PC-3 (cell line): Measurements from ENCODE around the gene THBS4. TPM values are rescaled to one million over a fixed set of nuclear protein-coding genes. Genes with fewer than 3 reads are reported as not detected.

Experiments
- ATAC-seq: fragments of 200-7000 bp; cut with Tn5 transposase; 2 replicates; pipeline ENCODE4 v1.9.1; 2020; ENCODE audit warnings: mild to moderate bottlenecking, moderate library complexity
- BruUV-seq: library from RNA; stranded (reverse); fragments of 400-500 nt; replicated peaks from 2 replicates; lab custom pipeline; 2021; lab: Mats Ljungman, UMichigan
- CTCF ChIA-PET: fragments of 300-600 bp; sonication (Branson Sonifier 250); formaldehyde crosslinking; loops from one replicate; lab custom pipeline; 2022; ENCODE audit warnings: antibody characterized with exemption; lab: Charles Lee
- POLR2A ChIA-PET: fragments of 300-600 bp; sonication (Branson Sonifier 250); formaldehyde crosslinking; loops from one replicate; lab custom pipeline; 2022; ENCODE audit warnings: antibody characterized with exemption; ENCODE audit not compliant: unreplicated experiment; lab: Charles Lee
- DNase-seq: peaks from one replicate; pipeline ENCODE4 v3.0.0-alpha.2; 2015
- H2AFZ ChIP-seq: fragments of 300-600 bp; sonication (generic); 2 replicates; pipeline ENCODE4 v1.6.0; 2016; ENCODE audit warnings: antibody characterized with exemption, low read length
- H3F3A ChIP-seq: fragments of 300-600 bp; sonication (generic); one replicate; pipeline ENCODE4 v1.6.0; 2017; ENCODE audit warnings: antibody characterized with exemption, low read length, control low read depth, mild to moderate bottlenecking; ENCODE audit not compliant: unreplicated experiment
- H3K27ac ChIP-seq: fragments of 300-600 bp; sonication (generic); 2 replicates; pipeline ENCODE4 v1.5.1; 2016; ENCODE audit warnings: mild to moderate bottlenecking, low read length
- H3K27me3 ChIP-seq: fragments of 300-600 bp; sonication (generic); 2 replicates; pipeline ENCODE4 v1.6.1; 2016; ENCODE audit warnings: low read length, mixed read lengths
- H3K36me3 ChIP-seq: fragments of 300-600 bp; sonication (generic); 2 replicates; pipeline ENCODE4 v1.6.1; 2016; ENCODE audit warnings: low read depth, mixed run types, low read length, mixed read lengths
- H3K4me1 ChIP-seq: fragments of 300-600 bp; sonication (generic); 2 replicates; pipeline ENCODE4 v1.5.1; 2016; ENCODE audit warnings: low read length; ENCODE audit not compliant: insufficient read depth
- H3K4me2 ChIP-seq: fragments of 300-600 bp; sonication (generic); 2 replicates; pipeline ENCODE4 v1.6.0; 2016; ENCODE audit warnings: low read length
- H3K4me3 ChIP-seq: fragments of 300-600 bp; sonication (generic); 2 replicates; pipeline ENCODE4 v1.5.1; 2016; ENCODE audit warnings: mild to moderate bottlenecking, low read length, mixed read lengths
- H3K79me2 ChIP-seq: fragments of 300-600 bp; sonication (generic); 2 replicates; pipeline ENCODE4 v1.6.1; 2017; ENCODE audit warnings: low read length, mixed read lengths
- H3K9ac ChIP-seq: fragments of 300-600 bp; sonication (generic); 2 replicates; pipeline ENCODE4 v1.6.0; 2016; ENCODE audit warnings: mild to moderate bottlenecking, low read length
- H3K9me2 ChIP-seq: fragments of 300-600 bp; sonication (generic); replicated peaks from 2 replicates; pipeline ENCODE4 v1.6.1; 2016; ENCODE audit warnings: mixed run types, low read length, mixed read lengths
- H3K9me3 ChIP-seq: fragments of 300-600 bp; sonication (generic); 2 replicates; pipeline ENCODE4 v1.6.1; 2016; ENCODE audit warnings: low read length, mixed read lengths
- H4K20me1 ChIP-seq: fragments of 300-600 bp; sonication (generic); 2 replicates; pipeline ENCODE4 v1.6.1; 2016; ENCODE audit warnings: low read length, mixed read lengths
- CTCF ChIP-seq: fragments of 300-600 bp; sonication (generic); conservative IDR thresholded peaks from 2 replicates; pipeline ENCODE4 v1.5.1; 2017; ENCODE audit warnings: antibody characterized with exemption, low read depth, mild to moderate bottlenecking, low read length
- EZH2 ChIP-seq: fragments of 300-600 bp; sonication (generic); IDR thresholded peaks from one replicate; pipeline ENCODE4 v1.6.1; 2017; ENCODE audit warnings: antibody characterized with exemption, mild to moderate bottlenecking, low read length; ENCODE audit not compliant: unreplicated experiment
- EZH2phosphoT487 ChIP-seq: fragments of 300-600 bp; sonication (generic); IDR thresholded peaks from 2 replicates; pipeline ENCODE4 v1.6.1; 2018; ENCODE audit warnings: mild to moderate bottlenecking, antibody characterized with exemption, low read length, borderline replicate concordance
- intact Hi-C: fragments of 100-400 bp; cut with micrococcal nuclease; formaldehyde crosslinking; loops from 2 replicates; pipeline ENCODE4 v1.9.0; 2023
- total RNA-seq: library from RNA; depleted of rRNA; stranded (reverse); fragments of >200 nt; gene quantifications from 2 replicates; pipeline ENCODE4 v1.2.3, GENCODE V29; 2014; rRNA removed

Gene THBS4
- total RNA-seq, 1 experiment from 2014 or later: 0.29 TPM

GRCh38 chr5:80127116-80127552, 92.0 kb downstream of the THBS4 start:
- DNase-seq (no peak), ATAC-seq (no peak)
- H3K4me1 ChIP-seq: peaks cover 15% of the 10 kb centered on the region
- no TSS peak for BruUV-seq
- no peaks in the 10 kb centered on the region for H3K79me2 ChIP-seq
- CTCF ChIA-PET: no interaction called here
- POLR2A ChIA-PET: no interaction called here
- no peaks in the 10 kb centered on the region for H4K20me1 ChIP-seq
- no peaks in the 10 kb centered on the region for H3F3A ChIP-seq
- H3K9ac ChIP-seq: no peak overlapping the region
- intact Hi-C loops: loop anchor here (10.0 kb wide), 1 partner anchor 128 kb away; the partner anchor contains the start of gene SERINC5
- no peak overlapping the region for H3K27ac ChIP-seq
- no peaks in the 10 kb centered on the region for H3K36me3 ChIP-seq
- H3K27me3 ChIP-seq: no peaks in the 10 kb centered on the region
- H3K9me2 ChIP-seq: no peaks in the 10 kb centered on the region
- no peak overlapping the region for H2AFZ ChIP-seq
- no peaks in the 10 kb centered on the region for H3K9me3 ChIP-seq
- no peak overlapping the region for H3K4me3 ChIP-seq
- no peak overlapping the region for H3K4me2 ChIP-seq
- TF ChIP-seq CTCF (no peak), EZH2 (no peak), EZH2phosphoT487 (no peak)

GRCh38 chr5:80128141-80128540, 93.0 kb downstream of the THBS4 start:
- Histone ChIP-seq H3K4me1 (peaks cover 15% of the 10 kb centered on the region), H3K9ac (no peak overlapping the region), H3K4me3 (no peak overlapping the region), H3K27me3 (no peaks in the 10 kb centered on the region), H3K79me2 (no peaks in the 10 kb centered on the region), H3K9me3 (no peaks in the 10 kb centered on the region), H3F3A (no peaks in the 10 kb centered on the region), H3K9me2 (no peaks in the 10 kb centered on the region), H3K36me3 (no peaks in the 10 kb centered on the region), H2AFZ (no peak overlapping the region), H4K20me1 (no peaks in the 10 kb centered on the region), H3K27ac (no peak overlapping the region), H3K4me2 (no peak overlapping the region)
- no TSS peak for BruUV-seq
- intact Hi-C loops: loop anchor here (10.0 kb wide), 1 partner anchor 127 kb away; the partner anchor contains the start of gene SERINC5
- TF ChIP-seq EZH2phosphoT487 (no peak), CTCF (no peak)
- DNase-seq (peak; percentile 7), ATAC-seq (no peak)
- ChIA-PET CTCF (no interaction called here), POLR2A (no interaction called here)

GRCh38 chr5:80129146-80129545, 94.0 kb downstream of the THBS4 start:
- no TSS peak for BruUV-seq
- no peak overlapping the region for H3K4me3 ChIP-seq
- no peaks in the 10 kb centered on the region for H3K9me3 ChIP-seq
- H3K4me1 ChIP-seq: peaks cover 15% of the 10 kb centered on the region
- no peak for TF ChIP-seq CTCF
- no peak for TF ChIP-seq EZH2phosphoT487
- TF ChIP-seq EZH2: no peak
- no peak overlapping the region for H3K4me2 ChIP-seq
- H3K9me2 ChIP-seq: no peaks in the 10 kb centered on the region
- H2AFZ ChIP-seq: no peak overlapping the region
- DNase-seq: no peak
- no peaks in the 10 kb centered on the region for H3K27me3 ChIP-seq
- ChIA-PET CTCF (no interaction called here), POLR2A (no interaction called here)
- no peak for ATAC-seq
- no peaks in the 10 kb centered on the region for H3F3A ChIP-seq
- H4K20me1 ChIP-seq: no peaks in the 10 kb centered on the region
- H3K9ac ChIP-seq: no peak overlapping the region
- no peak overlapping the region for H3K27ac ChIP-seq
- no peaks in the 10 kb centered on the region for H3K79me2 ChIP-seq
- intact Hi-C loops: loop anchor here (10.0 kb wide), 1 partner anchor 126 kb away; the partner anchor contains the start of gene SERINC5
- H3K36me3 ChIP-seq: no peaks in the 10 kb centered on the region

Other genes starting within 250 kb of the THBS4 start
- 7.0 and 7.1 TPM in 2 replicates for gene MTX3, start 44.1 kb upstream of the THBS4 start, total RNA-seq
- gene SERINC5, start 220.7 kb downstream of the THBS4 start, total RNA-seq: 5.7 and 6.9 TPM in 2 replicates